Head of caudate nucleus (tissue), 42 donors: ENCODE results near the gene SCARB1.
"Not testable (repeated sequence)": the region's sequence is repeated elsewhere in the genome, so short reads cannot be mapped to it uniquely, and the experiment has no call there.

Experiments used
- DNase-seq, 42 donors: peaks; one replicate each; pipeline versions ENCODE4 v3.0.0 to v3.0.0-alpha.2; 2020 to 2021; ENCODE audit warnings: mixed read lengths in 7 of 42
- intact Hi-C: fragments of 100-400 bp; cut with DNase I; formaldehyde crosslinking; loops from one replicate; pipeline ENCODE4 v1.15.0; 2022

SCARB1 gene

DNA sequence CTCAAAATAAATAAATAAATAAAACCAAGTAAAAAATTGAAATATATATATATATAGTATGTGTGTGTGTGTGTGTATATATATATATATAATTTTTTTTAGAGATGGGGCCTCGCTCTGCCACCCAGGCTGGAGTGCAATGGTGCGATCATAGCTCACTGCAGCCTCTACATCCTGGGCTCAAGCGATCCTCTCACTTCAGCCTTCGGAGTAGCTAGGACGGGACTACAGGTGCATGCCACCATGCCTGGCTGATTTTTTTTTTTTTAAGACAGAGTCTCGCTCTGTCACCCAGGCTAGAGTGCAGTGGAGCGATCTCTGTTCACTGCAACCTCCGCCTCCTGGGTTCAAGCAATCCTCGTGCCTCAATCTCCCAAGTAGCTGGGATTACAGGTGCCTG, 24.1 kb upstream of the SCARB1 start:
- intact Hi-C loops, result not testable (repeated sequence)

DNA sequence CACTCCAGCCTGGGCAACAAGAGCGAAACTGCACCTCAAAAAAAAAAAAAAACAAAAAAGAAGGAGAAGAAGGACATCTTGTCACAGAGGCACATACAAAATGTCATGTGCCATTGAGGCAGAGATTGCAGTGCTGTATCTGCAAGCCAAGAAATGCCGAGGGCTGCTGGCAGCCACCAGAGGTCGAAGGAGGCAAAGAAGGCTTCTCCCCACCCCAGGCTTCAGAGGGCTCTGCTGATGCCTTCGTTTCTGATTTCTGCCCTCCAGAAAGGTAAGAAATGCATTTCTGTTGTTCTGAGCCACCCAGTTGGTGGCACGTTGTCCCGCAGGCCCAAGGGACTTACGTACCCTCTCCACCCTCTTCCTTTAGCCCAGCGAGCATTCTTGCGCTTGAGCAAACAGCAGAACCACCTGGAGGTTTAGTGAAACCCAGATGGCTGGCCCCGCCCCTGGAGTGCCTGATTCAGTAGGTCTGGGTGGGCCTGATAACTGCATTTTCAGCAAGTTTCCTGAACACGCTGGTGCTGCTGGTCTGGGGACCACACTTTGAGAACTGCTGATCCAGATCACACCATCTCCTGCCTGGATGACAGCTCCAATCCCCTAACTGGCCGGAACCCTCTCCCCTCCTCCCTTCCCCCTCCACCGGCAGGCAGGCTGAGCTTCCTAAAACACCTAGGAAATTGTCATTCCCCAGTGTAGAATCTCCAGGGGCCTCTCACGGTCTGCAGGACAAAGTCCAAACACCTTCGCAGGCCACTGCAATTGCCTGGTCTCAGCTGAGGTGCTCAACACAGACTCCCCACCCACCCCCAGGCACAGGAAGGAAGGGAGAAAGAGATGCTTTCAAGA, 21.1 kb upstream of the SCARB1 start:
- intact Hi-C loops, result no loop called here
- no peak for DNase-seq

More for the DNA sequence above, 24.1 kb upstream of the SCARB1 start:
- DNase-seq, result not testable (repeated sequence)

DNA sequence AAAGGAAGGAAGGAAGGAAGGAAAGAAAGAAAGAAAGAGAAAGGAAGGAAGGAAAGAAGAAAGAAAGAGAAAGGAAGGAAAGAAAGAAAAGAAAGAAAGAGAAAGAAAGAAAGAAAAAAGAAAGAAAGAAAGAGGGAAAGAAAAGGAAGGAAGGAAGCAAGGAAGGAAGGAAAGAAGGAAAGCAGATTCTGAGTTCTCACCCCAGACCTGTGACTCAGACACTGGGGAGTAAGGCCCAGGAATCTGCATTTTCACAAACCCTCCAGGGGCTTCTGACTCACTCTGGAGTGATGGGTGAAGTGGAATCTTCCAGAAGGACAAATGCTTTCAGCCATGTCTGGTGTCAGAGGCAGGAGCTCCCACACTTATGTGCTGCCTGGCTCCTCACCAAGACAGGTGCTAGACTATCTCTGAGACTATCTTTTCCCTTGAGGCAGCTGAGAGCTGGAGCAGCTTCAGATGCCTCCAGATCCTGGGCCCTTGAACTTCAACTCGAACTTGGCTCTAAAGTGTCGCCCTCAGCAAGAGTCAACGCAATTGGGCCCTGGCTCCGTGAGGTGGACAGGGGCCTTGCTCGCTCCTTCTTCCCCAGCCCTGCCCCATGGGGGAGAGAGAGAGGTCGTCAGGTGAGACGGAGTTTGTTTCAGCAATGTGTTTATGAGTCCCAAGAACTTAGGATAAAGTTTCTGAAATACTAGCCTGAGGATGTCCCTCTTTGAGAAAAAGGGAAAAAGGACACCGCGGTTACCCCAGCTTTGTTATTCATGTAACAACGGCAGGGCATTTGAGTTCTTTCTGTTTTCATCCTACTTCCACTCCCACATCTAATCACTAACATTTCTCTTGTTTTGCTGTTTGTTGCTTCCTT, 19.8 kb upstream of the SCARB1 start:
- DNase-seq, result no peak
- intact Hi-C loops, result no loop called here

DNA sequence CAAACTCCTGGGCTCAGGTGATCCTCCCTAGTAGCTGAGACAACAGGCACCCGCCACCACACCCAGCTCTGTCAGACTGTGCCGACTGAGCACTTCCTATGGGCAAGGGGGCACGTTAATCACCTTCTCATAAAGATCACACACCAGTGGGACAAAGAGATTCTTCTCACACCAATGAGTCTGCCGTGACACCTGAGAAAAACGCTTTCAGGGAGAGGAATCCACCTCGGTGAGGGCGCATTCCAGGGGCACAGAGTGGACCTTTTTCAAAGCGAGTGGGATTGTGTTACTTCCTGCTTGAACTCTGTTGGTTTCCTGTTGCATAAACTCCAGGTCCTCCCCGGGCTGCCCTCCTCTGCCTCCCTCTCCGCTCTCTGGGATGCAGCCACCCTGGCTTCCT, 17.5 kb upstream of the SCARB1 start:
- intact Hi-C loops, result no loop called here
- DNase-seq, result no peak

DNA sequence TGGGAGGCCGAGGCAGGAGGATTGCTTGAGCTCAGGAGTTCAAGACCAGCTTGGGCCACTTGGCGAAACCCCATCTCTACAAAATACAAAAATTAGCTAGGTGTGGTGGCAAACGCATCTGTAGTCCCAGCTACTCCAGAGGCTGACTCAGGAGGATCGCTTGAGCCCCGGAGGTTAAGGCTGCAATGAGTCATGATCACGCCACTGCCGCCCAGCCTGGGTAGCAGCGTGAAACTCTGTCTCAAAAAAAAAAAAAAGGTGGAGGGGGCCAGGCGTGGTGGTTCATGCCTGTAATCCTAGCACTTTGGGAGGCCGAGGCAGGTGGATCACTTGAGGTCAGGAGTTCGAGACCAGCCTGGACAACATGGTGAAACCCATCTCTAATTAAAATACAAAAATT, 16.7 kb upstream of the SCARB1 start:
- DNase-seq, intact Hi-C loops: not testable (repeated sequence)

DNA sequence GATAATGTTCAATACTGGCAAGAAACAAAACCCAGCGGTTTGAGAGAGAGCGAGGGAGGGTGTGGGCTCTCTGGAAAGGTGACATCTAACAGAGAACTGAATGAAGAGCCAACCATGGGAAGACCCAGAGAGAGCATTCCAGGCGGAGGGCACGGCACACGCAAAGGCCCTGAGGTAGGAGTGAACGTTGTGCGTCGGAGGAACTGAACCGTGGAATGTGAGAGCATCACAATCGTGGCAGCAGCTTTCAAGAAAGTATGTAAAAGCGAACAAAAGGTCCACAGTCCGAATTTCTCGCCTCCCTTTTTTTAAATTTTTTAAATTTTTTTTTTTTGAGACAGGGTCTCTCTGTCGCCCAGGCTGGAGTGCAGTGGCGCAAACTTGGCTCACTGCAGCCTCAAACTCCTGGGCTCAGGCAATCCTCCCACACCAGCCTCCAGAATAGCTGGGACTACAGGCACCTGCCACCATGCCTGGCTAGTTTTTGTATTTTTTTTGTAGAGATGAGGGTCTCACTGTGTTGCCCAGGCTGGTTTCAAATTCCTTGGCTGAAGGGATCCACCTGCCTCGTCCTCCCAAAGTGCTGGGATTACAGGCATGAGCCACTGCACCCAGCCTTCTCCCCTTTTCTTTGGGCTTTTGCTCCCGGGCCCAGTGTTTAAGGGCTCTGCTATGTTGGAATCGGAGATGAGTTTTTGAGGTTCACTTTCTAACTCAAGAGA, 15.3 kb upstream of the SCARB1 start:
- intact Hi-C loops, result no loop called here

DNA sequence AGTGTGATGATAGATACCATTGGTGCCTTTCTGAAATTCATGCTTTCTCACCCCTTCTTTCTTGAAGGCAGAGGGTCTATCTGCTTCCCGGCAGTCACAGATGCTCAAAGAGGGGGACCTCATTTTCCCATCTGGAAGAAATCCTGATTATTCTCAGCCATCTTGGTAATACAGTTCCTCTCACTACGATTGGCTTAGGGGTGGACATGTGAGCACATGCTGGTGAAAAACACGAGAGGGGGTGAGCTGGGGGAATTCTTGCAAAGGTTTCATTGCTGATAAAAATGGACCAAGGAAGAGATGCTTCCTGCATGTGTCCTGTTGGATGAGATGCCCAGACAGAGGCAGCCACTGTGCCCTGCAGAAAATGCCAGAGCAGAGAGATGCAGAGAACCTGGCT, 13.8 kb upstream of the SCARB1 start:
- intact Hi-C loops, result no loop called here
- DNase-seq, result no peak

More for the DNA sequence above, 15.3 kb upstream of the SCARB1 start:
- DNase-seq, result no peak

DNA sequence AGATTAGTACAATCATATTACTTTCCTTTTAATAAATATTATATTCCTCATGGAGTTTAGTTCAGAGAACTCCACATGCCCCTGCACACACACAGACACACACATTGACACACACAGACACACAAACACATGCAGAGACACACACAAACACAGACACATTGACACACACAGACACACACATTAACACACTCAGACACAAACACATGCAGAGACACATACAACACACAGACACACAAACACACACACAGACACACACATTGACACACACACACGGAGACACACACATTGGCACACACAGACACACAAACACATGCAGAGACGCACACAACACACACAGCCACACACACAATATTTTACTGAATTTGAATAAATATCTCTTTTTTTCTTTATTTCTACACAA, 12.5 kb upstream of the SCARB1 start:
- no peak for DNase-seq
- intact Hi-C loops, result no loop called here

DNA sequence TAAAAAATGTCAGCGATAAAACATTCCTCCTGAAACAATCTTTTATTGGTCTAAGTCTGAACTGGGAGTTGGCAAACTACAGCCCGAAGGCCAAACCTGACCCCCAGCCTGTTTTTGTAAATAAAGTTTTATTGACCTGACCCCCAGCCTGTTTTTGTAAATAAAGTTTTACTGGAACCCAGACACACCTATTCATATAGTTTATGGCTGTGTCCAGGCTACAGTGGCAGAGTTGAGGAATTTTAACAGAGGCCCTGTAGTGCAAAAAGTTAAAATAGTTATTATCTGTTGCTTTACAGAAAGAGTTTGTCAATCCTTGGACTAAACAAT, 12.1 kb upstream of the SCARB1 start:
- intact Hi-C loops, result no loop called here
- DNase-seq, result no peak

DNA sequence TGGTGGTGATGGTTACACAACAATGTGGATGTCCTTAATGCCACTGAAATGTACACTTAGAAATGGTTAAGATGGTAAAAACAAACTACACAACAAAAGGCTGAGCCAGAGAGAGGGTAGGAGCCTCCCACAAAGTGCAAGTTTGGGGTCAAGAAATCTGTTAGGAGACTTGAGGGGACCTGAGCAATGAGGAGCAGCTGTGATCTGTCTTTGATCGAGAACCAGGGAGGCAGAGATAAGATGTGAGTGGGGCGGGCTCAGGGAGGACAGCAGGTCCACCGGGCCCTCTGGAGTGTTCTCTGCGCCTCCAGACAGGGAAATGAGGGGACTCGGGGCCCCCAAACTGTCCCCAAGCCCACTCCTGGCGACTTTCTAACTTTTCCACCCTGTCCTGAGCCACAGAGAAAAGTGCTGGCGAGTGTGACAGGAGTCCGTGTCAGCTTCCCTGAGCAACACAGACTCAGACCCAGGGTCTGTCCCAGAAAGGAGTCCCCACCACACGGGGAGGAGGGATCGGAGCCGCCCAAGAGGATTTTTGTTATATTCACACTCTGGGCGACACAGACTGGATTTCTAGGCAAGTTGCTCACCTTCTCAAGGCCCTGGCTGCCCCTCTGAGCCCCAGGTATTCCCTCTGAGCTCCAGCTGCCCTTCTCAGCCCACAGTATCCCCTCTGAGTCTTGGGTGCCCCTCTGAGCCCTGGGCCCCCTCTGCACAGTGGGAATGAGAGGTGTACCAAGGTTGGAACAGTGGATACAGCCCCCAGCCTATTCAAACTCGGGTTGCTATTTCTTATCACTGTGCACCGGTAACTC, 11.5 kb upstream of the SCARB1 start:
- no peak for DNase-seq
- intact Hi-C loops, result no loop called here

DNA sequence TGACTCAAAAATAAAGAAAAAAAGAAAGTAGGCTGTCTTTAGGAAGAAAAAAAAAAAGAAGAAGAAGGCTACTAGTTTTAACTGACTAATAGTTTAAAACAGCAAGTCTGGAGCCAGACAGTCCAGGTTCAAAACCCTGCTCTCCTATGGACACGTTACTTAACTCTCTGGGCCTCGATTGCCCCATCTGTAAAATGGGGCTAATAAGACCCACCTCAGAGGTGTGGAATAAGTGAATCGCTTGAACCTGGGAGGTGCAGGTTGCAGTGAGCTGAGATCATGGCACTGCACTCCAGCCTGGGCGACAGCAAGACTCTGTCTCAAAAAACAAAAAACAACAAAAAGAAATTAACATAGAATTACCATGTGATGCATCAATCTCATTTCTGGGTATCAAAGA, 10.5 kb upstream of the SCARB1 start:
- no peak for DNase-seq
- intact Hi-C loops, result no loop called here

DNA sequence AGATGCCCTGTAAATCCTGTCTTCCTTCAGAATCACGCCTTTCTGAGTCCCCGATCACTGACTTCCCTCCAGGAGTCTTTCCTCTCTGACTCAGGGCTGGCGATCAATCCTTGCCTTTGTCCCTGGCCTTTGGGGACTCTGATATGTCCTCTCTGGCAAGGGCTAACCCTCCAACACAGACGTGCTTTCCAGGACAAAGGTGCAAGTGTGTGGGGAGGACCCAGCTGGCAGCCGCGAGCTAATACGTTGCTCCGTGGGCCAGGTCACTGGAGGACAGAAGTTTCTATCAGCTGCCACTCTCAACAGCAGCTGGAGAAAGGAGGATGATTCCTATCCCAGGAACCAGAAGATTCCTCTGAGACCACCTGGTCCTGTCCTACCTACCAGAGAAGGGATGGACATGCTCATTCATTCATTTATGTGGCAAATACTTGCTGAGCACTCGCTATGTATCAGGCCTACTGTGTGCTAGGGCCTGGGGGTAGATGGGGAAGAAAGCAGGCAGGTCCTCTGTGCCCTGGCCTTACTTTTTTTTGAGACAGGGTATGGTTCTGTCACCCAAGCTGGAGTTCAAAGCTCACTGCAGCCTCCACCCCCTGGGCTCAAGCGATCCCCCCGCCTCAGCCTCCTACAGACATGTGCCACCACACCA, 8.5 kb upstream of the SCARB1 start:
- DNase-seq, result no peak
- intact Hi-C loops, result no loop called here

DNA sequence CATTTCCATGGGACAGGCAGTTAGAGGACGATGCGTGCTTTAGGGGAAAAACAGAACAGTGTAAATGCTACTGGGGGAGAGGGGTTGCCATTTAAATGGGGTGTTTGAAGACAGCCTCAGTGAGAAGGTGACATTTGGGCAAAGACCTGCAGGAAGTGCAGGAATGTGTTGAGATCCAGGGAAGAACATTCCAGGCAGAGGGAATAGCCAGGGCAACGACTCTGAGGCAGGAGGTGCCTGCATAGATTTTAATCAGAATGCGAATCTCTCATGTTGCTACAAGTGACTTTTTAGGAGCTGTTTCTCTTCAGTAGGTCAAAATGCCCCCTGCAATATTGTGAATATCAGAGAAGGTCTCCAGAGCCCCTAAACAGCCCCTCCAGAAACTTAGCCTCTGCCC, 7.6 kb upstream of the SCARB1 start:
- no peak for DNase-seq
- intact Hi-C loops, result no loop called here

DNA sequence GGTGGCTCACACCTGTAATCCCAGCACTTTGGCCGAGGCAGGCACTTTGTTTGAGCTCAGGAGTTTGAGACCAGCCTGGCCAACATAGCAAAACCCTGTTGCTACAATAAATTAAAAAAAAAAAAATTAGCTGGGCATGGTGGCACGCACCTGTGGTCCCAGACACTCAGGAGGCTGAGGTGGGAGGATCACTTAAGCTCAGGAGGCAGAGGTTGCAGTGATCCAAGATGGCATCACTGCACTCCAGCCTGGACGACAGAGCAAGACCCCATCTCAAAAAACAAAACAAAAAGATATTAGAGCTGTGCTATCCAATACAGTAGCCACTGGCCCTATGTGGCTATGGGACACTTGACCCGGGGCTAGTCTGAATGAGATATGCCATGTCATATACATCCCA, 6.9 kb upstream of the SCARB1 start:
- DNase-seq, result no peak
- intact Hi-C loops, result no loop called here

DNA sequence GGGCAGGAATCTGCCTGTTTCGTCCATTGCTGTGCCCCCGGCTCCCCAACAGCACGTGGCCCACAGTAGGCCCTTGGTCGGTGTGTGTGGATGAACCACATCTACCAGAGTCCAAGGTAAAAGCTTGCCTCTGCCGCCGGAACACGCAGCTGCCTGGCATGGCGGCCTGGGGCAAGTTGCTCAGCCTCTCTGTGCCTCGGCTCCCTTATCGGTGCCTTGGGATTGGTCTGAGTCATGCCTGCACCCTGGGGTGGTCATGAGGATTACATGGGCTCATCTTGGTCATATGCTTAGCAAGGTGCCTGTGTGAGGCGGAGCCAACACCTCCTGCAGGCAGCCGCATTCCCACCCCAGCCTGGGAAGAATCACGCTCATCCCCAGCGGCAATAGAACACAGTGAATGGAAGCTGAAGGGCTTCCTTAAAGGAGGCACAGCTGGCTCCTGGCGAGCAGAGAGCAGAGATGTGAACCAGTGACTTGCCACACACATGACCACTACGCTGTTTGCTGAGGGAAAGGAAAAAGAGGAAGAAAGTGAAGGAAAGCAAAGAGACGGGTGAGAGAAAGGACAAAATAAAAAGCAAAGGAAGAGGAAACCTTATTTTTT, 5.5 kb upstream of the SCARB1 start:
- intact Hi-C loops, result no loop called here
- peak in 3 of 42 donors; percentile 15 to 30 (median 30) for DNase-seq

DNA sequence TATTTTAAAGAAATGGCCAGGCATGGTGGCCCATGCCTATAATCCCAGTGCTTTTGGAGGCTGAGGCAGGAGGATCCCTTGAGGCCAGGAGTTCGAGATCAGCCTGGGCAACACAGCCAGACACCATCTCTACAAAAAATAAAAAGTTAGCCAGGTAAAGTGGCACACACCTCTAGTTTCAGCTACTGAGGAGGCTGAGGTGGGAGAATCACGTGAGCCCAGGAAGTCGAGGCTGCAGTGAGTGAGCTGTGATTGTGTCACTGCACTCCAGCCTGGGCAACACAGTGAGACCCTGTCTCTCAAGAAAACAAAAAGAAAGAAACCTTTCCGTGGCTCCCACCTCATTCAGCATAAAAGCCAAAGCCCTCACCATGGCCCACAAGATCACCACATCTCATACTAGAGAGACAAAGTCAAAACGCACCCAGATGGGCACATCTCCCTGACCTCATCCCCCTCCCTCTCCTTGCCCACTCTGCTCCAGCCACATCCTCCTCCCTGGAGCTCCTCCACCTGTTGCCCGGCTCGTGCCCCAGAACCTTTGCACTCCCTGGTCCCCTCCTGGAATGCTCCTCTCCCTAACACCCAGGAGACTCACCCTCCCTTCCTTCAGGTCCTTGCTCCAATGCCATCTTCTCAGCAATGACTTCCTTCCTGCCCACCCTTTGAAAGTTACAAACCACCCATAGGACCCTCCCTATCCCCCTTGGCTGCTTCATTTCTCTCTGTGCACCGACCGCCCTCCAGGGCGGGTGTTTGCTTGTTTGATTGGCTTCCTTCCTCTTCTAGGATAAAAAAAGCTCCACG, 4.8 kb upstream of the SCARB1 start:
- intact Hi-C loops, result no loop called here
- no peak for DNase-seq

DNA sequence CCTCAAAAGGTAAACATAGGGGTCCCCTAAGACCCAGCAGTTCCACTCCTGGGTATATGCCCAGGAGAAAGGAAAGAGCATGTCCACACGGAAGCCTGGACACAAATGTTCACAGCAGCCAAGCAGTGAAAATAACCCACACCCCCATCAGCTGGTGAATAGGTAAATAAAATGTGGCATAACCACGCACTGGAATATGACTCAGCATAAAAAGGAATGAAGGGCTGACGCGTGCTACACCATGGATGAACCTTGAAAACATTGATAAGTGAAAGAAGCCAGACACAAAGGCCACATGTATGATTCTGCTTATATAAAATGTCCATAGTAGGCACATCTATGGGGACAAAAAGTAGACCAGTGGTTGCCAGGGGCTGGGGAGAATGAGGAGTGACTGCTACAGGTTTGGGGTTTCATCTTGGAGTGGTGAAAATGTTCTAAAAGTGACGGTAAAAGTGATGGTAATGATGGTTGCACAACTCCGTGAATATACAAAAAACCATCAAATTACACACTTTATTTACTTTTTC, 3.8 kb upstream of the SCARB1 start:
- intact Hi-C loops, result no loop called here
- no peak for DNase-seq
